Kidney glomerular epithelial cell (primary cell): ENCODE data around the gene AJUBA.
"Not testable (repeated sequence)": the region's sequence is repeated elsewhere in the genome, so short reads cannot be mapped to it uniquely, and the experiment has no call there.

Experiments used
- DNase-seq: peaks from one replicate; lab custom pipeline; 2025; lab: John Stamatoyannopoulos, UW

The AJUBA gene

DNA sequence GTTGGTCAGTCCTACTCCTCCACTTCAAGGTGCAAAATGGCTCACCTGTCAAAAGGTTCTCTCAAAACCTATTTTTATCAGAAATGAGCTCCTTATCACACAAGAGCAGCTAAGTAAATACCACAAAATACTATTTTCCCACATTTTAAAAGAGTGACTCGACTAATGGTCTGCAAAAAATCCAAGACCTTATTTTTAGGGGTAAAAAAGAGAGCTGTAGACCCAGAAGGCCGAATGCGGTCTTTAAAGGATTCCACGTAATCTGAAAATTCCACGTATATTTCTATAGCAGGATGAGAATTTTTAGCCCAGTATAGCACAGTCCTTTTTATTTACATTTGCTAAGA lies 23.8 kb upstream of the AJUBA start:
- no peak for DNase-seq

DNA sequence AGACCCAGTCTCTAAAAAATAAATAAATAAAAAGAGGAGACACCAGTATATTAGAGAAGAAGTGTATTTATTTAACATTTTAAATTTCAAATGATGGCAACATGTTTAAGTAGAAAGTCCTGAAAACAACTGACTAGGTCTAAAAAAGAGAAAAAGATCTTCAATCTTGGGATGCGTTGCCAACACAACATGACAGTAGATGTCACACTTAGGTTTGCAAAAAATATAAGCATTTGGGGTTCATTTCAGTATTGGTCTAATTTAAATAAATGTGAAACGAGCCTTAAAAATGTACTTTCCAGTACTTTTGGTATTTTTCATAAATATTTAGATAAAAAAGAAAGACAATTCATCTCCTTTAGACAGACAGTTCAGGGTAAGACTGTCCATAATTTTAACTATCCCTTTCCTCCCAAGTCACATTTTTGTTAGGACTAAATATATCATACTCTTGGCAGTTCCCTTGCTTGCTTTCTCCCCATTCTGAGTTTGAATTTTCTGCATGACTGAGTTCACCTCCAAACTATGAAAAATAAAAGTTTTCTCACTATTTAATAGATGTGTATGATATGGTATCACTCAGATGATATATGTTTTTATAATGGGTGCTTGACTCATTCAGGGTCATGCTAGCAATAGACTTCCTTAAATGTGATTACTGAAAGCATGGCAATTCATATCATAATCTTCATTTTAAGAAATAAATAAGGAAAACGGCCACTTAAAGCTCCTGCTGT lies 23.3 kb upstream of the AJUBA start:
- DNase-seq, result no peak

DNA sequence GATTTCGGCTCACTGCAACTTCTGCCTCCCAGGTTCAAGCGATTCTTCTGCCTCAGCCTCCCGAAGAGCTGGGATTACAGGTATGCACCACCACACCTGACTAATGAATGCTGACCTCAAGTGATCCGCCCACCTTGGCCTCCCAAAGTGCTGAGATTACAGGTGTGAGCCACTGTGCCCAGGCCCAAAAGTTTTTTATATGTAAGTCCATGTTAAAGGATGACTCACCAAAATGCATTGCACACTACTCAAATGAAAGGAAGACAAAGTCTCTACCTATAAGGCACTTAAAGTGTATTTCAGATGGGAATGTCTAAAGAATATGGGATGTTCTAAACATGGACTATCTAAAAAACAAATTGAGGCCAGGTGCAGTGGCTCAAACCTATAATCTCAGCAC lies 21.9 kb upstream of the AJUBA start:
- not testable (repeated sequence) for DNase-seq

DNA sequence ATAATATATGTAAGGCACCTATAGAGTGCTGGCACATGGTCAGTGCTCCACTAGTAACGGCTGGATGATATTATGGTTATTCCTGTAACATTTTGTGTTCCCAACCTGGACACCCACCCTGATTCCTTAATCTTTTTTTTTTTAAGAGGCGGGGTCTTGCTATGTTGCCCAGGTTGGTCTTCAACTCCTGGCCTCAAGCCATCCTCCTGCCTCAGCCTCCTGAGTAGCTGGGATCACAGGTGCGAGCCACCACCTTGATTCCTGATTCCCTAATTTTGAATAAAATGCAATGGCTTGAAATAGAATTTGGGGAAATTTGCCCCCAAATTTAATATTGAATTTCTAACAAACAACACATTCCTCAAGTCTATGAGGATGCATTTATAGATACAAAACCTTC lies 20.2 kb upstream of the AJUBA start:
- no peak for DNase-seq

DNA sequence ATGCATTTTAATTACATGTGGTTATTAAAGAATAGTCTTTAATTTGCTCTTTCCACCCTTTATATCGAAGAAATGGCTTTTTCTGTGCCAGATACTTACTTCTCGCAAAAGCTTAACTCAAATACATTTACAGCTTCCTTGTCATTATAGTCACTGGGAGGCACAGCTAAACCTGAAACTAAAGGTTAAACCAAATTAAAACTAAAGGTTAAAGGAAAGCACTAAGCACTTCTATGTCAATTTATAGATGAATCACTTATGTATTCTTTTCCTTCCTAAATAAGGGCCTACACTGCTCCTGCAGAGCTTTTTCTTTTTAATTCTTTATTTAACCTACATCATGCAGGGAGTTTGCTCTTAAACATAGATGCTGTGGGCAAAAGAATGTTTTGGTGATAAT lies 18.5 kb upstream of the AJUBA start:
- DNase-seq, result no peak

DNA sequence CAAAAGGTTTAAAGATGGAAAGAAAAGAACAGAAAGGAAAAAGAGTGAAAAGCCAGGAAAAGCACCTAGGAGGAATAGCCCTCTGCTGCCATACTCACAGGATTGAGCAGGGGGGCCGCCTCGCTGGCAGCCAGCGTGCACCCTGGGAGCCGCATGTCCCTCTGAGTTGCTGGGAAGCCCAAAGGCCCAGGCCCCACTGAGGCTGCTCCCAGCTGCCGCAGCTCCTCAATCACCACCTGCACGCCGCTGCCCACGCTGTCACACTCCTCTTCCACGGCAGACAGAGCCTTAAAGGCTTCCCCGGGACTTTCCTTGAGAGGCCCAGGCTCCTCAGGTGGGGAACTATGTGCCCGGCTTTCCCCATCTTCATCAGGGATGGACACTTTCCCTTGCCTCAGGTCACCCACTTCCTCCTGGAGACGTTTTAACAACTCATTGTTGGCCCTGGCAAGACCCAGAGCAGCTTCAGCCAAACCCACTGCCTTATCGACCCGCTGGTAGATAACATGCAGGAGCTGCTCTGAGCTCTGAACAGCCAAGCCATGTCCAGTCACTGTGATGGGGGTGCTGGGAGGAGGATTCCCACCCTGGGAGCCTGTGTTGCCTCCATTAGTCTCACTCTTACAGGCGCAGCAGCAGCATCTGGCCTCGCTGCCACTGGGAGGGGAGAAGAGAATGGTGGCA lies 16.1 kb upstream of the AJUBA start:
- no peak for DNase-seq

DNA sequence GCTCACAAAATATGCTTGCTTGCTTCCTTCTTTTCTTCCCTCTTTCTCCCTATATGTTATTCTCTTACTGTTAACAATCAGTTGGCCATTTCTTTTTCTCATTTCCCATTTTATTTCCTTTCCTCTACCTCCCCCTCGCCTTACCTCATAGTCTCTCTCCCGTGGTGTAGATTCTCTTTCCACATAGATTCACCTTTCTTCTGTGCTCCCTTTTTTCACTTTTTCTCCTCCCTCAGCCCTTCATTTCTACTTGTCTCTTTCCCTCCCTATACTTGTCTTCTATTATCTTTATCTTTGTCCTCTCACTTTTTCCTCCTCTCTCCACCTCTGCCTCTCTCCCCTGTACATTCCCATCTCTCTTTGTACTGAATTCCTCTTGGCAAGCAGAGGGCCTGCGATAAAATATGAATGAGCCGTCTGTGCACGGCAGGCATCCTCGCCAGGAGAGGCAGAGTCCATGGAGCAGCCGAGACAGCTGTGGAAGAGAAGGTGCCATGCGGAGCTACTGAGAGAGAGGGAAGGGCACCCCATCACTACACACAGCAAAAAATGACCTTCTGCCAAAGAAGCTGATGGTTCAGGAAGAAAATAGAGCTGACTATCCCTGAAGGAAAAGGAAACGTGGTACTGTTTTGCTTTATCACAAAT lies 15.4 kb upstream of the AJUBA start:
- DNase-seq, result no peak

DNA sequence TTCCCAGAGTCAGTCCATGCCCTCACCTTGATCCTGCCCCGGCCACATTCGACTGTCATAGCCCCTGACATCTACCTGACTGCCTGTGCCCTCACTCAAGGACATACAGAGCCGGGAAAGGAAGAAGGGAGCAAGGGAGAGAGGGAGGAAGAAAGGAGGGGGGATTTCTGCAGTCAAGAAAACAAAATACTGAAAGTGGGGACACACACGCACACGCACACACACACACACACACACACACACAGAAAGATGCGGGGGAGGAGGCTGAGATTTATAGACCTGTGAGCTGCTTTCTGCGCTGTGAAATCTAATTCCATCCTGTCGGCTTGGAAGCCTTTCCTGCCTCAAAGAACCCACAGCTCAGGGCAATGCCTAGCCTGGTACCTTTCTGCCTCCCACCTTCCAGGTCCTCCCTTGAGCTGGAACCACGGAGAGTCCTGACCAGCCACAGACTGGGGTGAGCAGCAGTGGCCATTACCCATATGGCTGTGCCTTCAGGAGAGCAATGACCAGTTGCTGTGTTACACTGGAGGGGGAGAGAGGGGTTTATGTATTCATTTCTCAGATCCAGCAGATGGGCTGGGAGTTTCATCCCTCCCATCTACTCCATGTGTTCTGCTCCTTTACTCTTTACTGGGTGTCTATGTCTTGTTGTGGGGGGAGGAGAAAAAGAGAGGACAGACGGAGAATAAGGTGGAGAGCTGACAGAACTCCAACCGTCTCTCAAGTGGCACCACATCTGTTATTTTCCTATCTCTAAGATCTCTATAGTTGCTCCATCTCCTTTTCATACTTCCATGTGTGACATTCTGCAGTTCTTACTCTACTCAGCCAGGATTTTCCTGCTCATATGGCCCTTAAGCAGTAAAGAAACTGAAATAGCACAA lies 14.7 kb upstream of the AJUBA start:
- DNase-seq, result peak; percentile 39

DNA sequence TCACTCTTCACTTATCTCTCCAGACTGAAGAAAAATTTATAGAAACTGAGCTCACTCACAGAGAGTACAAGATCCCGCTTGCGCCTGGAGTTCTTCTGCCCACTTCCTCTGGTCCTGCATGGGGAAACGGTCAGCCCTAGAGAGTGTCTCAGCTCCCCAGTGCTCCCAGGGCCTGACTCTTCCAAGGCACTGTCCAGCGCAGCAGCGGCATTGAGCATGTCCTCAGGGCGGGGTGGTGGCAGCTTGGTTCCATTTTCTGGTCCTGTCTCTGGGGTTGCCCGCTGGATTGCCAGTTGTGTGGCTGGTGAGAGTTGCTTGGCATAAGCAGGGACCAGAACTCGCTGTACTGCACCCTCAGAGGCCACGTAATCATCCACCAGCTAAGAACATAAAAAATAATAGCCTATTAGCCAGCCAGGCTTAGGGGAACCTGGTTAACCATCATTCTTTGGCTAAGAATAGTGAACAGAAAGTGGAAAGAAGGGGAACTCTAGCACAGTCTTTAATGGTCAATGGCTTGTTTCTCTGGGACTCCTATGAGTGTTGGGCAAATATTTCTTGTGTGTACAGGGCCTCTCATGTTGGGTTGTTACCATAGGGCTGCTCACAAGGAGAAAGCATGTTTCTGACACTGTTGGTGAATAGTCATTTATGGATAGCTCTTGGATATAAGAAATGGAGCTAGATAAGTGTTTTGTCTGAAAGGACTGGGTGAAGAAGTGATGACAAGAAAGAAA lies 13.7 kb upstream of the AJUBA start:
- DNase-seq, result no peak

DNA sequence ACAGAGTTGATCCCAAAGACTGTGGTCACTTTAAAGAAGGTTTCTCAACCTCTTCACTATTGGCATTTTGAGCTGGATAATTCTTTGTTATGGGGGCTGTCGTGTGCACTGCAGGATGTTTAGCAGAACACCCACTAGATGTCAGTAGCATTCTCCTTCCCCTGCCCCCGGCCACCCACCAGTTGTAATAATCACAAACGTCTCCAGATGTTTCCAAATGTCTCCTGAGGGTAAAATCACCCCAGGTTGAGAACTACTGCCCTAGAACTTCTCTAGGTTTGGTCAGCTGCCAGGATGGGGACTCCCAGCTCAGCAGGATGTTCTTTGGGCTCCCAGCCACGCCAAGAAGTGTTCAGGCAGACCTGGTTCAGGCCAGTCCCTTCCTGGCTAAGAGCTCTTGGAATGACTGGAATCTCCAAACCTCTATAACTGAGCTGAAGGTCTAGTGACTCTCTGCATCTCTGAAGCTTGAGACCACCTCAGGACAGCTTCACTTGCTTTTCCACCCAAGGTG lies 12.5 kb upstream of the AJUBA start:
- peak; percentile 30 for DNase-seq

DNA sequence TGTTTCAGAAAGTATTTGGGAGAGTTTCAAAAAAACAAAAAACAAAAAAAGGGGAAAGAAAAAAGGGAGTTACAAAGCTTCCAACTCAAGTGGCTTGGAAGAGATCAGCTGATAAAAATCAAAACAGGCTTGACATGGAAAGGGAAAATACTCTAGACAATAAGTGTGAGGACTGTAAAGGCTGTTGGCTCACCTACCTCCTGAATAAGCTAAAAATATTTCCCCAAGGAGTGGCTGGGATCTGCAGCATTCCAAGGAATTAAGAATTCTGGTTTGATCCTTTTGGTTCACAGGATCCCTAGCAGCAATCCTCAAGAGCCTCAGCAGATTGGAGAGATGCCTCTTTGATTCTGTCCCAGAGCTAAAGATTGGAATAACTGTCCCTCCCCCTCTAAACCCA lies 11.2 kb upstream of the AJUBA start:
- DNase-seq, result no peak

DNA sequence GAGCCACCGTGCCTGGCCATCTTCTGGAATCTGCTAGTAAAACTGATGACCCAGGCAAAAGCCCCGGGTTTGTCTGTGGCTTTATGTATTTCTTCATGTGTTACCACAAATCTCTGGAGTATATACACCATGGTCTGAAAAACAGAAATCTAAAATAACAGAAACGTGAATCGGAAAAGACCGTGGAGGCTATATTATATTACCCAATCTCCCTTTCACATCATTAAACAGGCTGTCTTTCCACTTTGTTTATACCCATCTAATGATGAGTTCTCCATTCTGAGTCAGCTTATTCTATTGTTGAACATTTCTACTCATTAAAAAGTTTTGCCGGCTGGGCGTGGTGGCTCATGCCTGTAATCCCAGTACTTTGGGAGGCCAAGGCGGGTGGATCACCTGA lies 9.5 kb upstream of the AJUBA start:
- DNase-seq, result no peak

DNA sequence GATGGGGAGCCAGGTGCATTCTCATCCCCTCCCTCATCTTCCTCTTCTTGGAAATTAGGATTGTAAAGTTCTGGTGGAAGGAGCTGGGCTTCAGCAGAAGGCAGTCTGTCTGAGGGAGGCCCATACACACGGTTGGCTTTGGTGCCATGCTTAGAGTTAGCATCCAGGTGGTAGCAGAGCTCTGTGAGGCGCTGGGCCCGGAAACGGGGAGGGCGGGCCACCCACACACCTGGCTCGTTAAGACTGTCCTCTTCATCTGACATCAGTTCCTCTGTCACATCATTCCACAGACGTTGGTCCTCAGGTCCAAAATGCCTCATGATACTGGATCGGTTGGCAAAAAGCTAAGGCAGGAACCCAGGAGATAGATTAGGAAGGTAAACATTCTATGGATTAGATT lies 4.9 kb upstream of the AJUBA start:
- no peak for DNase-seq

DNA sequence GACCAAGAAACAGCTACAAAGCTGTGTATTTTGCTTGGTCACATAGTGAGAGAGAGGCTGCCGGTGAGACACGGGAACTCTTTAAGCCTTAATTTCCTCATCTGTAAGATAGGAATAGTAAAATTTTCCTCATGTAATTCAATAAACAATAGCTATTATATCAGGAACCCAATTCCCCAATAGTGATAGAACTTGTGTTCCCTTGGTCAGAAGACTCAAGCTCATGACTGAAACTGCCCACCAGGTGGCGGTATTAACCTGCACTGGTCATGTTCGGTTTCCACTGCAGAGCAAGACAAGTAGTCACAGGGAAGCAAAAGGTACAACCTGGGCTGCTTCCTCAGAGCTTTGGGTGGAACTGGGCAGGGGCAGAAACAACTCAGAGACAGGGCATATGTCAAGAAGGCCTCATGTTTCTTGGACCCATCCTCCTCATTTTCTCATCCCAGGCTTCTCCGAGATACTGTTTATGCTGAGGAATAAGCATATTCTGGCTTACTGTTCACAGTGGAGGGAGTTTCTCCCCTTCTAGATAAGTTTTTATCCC lies 4.2 kb upstream of the AJUBA start:
- DNase-seq, result peak; percentile 67

DNA sequence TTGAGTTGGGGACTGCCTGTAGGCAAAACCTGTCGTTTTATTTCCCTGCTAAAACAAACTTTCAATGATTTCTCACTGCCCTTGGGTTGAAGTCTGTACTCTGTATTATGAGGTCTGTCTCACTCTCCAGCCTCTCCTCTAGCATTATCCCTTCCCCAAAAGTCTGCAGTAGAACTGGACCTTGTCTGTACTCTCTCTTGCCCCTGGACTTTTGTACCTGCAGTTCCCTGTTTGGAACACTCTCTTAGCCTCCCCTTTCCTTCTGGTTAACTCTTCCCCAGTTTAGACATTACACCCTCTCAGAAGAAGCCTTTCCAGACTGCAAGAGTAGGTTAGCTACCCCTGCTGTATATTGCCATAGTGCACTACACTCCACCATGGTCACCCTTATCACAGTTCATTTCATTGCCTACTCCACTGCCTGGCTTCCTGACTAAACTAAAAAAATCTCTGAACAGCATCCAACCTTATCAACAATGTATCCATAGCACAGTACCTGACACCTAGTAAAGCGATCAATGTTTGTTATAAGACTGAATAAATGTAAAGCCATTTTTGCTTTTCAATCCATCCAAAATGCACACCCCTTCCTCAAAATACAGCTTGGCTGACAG lies 3.6 kb upstream of the AJUBA start:
- DNase-seq, result no peak

DNA sequence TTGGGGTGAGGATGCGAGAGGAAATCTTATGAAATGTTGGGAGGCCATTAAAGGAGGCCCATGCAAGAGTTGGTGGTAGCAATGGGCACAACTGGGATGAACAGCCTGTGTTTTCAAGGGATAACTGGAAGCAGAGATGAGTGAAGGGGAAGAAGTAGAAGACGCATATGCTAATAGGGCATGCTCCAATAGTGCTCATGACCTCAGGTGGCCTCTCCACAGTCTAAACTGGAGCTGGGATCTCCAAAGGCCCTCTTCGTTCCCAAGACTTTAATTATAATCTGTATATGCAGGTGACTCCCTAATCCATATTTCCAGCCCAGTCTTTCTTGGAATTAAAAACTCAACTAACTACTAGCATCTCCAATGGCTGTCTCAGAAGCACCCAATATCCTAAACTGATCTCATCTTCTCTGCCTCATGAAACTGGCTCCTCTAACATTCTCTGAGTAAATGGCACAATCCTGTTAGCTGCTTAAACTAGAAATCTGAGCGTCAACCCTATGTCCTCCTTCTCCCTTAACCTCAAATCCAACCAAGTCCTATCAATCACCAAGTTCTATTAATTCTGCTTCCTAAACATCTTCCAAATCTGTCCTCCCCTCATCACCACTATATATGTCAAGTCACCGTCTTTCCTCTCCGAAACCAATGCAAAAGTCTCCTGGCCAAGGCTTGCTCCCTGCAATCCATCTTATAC lies 2.8 kb upstream of the AJUBA start:
- no peak for DNase-seq

DNA sequence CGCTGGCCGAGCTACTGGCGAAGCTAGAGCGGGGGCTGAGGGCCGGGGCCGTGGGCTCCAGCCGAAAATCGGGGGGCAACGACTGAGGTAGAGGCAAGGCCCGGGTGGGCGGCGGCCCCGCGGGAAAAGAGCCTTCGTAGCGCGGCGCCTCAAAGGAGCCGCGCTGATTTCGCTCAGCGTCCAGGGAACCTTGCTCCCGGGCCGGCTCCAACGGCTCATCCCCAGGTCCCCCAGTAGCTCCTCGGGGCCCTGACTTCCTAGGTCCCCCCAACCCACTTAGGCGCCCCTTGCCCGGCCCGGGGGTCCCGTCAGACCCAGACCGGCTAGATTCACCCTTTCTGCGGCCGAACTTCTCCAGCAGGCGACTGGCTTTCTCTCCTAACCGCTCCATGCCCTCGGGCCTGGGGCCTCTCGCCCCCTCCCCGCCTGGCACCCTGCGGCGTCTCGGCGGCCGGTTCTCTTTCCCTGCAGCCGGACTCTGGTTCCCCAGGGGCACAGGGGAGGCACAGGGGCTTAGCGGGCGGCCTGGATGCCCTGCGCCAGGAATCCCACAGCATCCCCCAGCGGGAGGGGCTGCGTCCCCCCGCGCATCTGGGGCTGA lies 375 bp downstream of the AJUBA start:
- DNase-seq, result no peak

DNA sequence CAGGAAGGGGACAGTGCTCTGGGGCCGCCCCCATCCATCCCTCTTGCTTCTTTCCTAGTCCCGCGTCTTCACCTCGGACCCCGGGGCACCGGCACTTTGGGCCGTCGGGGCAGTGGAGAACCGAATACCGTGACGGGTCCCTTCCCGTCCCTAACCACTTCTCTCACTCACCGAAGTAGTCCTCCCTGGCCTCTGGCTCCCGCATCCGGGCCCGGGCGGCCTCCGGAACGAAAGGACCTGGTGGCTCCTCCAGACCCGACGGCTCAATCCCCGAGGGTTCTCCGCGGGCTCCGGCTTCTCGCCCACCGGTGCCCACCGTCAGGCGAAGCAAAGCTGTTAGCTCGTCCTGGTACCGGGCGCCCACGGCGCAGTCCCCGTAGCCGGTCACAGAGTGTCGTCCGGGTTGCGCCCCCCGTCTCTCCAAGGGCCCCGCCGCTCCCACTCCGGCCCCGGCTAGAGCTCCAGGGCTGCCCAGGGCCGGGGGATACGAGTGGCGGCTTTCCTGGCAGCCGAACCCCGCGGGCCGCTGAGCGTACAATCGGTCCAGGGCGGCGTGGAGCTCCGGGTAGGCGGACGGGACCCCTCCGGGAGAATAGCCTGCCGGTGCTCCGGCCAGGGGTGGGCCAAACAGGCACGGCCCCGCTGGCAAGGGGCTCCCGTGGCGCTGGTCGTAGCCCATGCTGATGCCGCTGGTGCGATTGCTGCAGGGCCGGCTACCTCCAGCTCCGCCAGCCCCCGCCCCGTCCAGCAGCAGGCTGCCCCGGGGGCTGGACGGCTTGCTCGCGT lies 1.1 kb downstream of the AJUBA start:
- DNase-seq, result no peak

DNA sequence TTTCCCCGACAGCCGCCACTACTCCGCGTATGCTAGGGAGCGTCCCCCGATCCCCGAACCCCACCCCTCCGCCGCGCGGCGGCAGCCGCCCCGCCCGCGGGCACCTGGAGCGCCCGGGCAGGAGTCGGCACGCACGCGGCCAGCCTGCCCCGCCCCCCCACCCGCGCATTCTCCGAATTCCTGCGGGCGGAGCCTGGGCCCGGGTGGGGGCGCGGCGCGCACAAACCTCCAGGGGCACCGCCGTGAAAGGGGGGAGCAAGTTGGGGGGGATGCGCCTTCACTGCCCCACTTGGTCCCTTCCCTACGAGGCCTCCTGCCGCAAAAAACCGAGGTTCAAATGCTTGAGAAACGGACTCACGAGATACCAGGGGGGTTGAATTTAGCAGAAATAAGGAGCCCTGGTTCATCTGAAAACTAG lies 1.7 kb downstream of the AJUBA start:
- DNase-seq, result peak; percentile 61
